A549 (cell line): ENCODE results near the gene TKFC.

ENCODE experiments used
- FOSL2 ChIP-seq, 2 experiments: fragments of 450-650 bp in 1 of 2; fragments of >200 bp in 1 of 2; sonication (Bioruptor Twin) in 1 of 2; formaldehyde crosslinking; IDR thresholded peaks; 2 replicates each; pipeline versions ENCODE4 v1.5.0 to v1.6.1; 2016 to 2020; ENCODE audit warnings: mild to moderate bottlenecking in 1 of 2, moderate library complexity in 1 of 2
- PHF8 ChIP-seq: fragments of 200-600 bp; sonication (generic); IDR thresholded peaks from 2 replicates; pipeline ENCODE4 v1.6.1; 2016; ENCODE audit warnings: low read depth, mild to moderate bottlenecking, antibody characterized with exemption, moderate library complexity, borderline replicate concordance
- POLR2A ChIP-seq: IDR thresholded peaks from 2 replicates; pipeline ENCODE4 v1.6.1; 2012; ENCODE audit warnings: mild to moderate bottlenecking, low read length
- ZC3H11A ChIP-seq: fragments of 450-650 bp; IDR thresholded peaks from 2 replicates; pipeline ENCODE4 v1.6.1; 2014; ENCODE audit warnings: antibody characterized with exemption, mild to moderate bottlenecking
- TF ChIP-seq, protein P1 (sequence below): fragments of >200 bp; sonication (Bioruptor Twin); formaldehyde crosslinking; IDR thresholded peaks from 3 replicates; pipeline ENCODE4 v1.5.1; 2016

DNA sequence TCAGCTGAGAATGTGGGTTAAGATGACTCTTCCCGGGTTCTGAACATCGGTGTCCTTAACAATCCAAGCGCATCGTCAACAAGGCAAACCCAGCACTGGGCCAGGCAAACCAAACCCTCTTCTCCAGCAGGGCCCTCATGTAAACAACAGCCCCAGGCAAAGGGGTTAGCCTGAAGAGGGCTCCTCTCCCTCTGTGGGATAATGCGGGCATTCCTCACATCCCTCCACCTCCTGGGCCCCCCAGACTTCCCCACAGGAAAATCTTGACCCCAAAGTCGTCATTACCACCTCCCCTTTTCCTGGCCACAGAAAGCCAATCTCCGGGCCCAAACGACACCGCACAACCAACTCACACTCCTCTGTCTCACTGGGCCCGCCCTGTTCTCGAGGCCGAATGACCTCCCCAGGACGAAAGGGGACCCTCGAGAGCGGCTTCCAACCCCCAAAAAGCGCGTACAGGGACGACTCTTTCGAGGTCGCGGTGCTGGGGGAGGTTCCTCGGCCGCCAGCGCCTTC lies 689 bp upstream of the TKFC start:
- no peak for TF ChIP-seq ZC3H11A
- TF ChIP-seq POLR2A = no peak
- TF ChIP-seq FOSL2 (IDR thresholded peaks at IDR 0.05) = no peak
- TF ChIP-seq FOSL2 (CRISPR knock-in tag; IDR thresholded peaks at IDR 0.05) = no peak
- TF ChIP-seq, protein P1, sequence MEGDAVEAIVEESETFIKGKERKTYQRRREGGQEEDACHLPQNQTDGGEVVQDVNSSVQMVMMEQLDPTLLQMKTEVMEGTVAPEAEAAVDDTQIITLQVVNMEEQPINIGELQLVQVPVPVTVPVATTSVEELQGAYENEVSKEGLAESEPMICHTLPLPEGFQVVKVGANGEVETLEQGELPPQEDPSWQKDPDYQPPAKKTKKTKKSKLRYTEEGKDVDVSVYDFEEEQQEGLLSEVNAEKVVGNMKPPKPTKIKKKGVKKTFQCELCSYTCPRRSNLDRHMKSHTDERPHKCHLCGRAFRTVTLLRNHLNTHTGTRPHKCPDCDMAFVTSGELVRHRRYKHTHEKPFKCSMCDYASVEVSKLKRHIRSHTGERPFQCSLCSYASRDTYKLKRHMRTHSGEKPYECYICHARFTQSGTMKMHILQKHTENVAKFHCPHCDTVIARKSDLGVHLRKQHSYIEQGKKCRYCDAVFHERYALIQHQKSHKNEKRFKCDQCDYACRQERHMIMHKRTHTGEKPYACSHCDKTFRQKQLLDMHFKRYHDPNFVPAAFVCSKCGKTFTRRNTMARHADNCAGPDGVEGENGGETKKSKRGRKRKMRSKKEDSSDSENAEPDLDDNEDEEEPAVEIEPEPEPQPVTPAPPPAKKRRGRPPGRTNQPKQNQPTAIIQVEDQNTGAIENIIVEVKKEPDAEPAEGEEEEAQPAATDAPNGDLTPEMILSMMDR = no peak
- TF ChIP-seq PHF8 = no peak
